ENCODE measurements around the gene UBIAD1.

DNA sequence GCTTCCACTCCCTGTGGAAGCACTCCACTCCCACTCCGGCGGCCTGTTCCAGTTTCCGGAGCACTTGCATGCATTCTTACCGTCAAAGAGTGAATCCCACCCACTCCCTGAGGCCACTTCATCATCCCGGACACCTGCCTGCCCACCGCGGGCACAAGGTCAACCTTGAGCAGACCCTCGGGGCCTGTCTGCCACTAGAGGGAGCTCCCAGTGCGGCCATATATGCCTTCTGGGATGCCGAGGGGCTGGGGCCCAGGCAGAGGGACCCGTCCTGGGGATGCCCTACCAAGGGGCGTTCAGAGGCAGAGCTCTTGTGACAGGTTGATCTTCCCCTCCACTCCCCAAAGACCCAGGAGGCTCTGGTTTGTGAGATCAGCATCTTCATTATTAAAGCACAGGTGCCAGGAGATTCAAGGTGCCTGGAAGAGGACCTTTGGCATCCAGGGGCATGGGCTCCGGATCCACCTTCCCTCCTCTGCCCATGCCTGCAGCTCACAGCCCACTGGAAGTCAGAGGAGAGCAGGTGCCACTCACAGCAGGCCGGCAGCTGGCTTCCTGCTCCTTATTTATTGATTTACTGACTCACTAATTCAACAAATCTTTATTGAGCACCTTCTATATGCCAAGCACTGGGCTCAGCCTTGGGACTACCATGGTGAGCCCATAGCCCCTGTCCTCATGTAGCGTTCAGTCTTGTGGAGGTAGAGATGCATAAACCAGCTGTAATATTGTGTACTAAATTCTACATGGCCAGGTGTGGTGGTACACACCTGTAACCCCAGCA, 47.3 kb downstream of the UBIAD1 start:
- TF ChIP-seq, protein P1, sequence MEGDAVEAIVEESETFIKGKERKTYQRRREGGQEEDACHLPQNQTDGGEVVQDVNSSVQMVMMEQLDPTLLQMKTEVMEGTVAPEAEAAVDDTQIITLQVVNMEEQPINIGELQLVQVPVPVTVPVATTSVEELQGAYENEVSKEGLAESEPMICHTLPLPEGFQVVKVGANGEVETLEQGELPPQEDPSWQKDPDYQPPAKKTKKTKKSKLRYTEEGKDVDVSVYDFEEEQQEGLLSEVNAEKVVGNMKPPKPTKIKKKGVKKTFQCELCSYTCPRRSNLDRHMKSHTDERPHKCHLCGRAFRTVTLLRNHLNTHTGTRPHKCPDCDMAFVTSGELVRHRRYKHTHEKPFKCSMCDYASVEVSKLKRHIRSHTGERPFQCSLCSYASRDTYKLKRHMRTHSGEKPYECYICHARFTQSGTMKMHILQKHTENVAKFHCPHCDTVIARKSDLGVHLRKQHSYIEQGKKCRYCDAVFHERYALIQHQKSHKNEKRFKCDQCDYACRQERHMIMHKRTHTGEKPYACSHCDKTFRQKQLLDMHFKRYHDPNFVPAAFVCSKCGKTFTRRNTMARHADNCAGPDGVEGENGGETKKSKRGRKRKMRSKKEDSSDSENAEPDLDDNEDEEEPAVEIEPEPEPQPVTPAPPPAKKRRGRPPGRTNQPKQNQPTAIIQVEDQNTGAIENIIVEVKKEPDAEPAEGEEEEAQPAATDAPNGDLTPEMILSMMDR (conservative IDR thresholded peaks at IDR 0.05; ENCODE audit: low read length), result peak; percentile 89
- no peak for TF ChIP-seq EZH2phosphoT487 (IDR thresholded peaks at IDR 0.05; ENCODE audit: borderline replicate concordance, low read depth, low read length)

All from OCI-LY7 (cell line).